Smooth muscle cell of the brain vasculature (primary cell): Measurements from ENCODE around the gene EML3.
A peak's percentile ranks its signal among the peaks of the same experiment; 100 is the strongest.
"Not testable (repeated sequence)": the region's sequence is repeated elsewhere in the genome, so short reads cannot be mapped to it uniquely, and the experiment has no call there.

Source experiments
- DNase-seq: peaks from one replicate; pipeline ENCODE4 v3.0.0-alpha.2; 2012; ENCODE audit warnings: low read depth, low spot score

The EML3 gene

DNA sequence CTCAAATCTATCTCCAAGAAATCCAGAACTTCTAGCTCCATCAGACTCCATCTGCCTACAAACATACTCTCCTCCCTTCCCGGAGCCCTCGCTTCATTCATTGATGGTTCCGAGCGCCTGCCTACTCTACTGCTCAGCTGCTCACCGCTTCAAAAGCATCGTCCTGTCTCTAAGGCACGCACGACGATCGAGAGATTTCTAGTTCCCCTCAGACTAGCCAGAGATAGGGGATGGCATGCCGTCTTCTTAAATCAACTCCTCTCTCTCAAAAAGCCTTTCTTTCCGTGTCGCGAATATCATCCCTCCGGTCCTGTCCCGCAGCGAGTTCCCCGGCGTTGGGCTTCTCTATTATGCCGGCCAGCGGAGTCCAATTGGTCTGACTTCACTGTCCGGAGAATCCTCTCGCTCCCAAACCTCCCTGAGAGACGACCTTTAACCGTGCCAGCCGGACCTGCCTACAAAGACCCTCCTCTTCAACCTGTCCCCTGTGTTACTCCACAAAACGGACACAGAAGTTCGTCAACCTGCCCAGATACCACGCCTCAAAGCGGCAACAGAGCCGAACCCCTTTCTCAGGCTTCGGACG lies 39.5 kb downstream of the EML3 start:
- DNase-seq = no peak

DNA sequence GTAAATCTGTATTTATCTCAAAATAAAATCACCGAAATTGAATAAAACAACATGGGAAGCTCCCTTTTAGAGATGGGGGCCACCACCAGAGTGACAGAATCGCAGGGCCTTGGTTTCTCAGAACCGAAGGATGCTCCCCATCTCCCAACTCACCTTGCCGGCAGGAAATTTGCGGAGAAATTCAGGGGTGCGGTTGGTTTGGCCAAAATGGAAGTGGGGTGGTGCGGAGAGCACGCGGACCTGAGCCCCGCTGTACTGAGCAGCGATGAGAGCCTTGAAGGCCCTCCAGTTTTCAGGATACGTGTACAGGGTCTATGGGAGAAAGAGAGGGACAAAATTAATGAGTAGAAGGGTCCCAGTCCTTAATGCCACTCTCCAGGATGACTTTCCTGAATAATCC lies 40.1 kb downstream of the EML3 start:
- DNase-seq = no peak

DNA sequence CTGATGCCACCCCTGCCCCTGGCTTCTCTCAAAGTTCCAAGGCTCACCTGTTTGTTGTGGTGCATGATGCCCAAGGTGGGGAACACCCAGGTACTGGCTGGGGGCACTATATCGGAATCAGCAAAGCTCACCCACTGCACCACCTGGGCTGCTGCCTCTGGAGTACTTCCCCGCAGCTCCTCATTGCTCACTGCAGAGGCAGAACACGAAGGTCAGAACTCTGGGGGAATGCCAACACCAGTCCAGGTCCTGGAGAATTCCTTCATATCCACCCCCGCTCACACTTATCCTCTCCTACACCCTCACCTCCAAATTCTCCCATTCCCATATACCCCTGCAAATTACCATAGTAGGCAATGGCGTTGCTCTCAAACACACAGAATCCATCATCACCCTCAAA lies 41.1 kb downstream of the EML3 start:
- DNase-seq = not testable (repeated sequence)

DNA sequence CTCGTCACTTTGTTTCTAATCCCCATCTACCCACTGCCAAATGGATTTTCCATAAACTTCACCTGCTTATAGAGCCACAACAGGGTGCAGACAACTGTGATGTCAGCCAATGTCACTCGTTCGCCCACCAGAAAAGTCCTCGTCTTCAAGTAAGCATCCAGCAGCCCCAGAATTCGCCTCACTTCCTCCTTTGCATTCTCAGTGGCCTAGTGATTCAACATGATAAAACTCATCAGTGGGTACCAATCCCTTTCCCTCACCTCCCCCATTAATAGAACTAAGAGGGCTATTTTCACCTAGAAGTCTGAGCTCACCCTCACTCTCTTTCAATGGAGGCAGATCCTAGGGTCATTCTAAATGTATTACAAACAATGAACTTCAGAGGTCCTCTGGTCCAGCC lies 41.7 kb downstream of the EML3 start:
- DNase-seq = not testable (repeated sequence)

DNA sequence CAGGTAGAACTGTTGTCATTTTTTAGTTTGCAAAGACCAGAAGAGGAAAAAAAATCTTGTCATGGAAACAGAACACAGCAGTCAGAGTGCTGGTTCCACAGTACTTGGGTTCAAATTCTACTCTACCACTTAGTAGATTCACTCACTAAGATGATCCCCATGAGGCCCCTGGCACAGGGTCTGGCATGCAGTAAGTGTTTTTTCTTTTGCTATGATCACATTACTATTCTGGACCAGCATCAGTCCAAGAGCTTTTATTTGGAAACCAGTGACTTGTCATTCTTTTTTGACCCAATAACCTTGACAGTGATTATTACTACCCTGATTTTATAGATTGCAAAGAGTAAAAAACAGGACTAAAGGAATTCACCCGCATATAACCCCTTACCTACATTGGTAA lies 43.0 kb downstream of the EML3 start:
- DNase-seq = no peak

DNA sequence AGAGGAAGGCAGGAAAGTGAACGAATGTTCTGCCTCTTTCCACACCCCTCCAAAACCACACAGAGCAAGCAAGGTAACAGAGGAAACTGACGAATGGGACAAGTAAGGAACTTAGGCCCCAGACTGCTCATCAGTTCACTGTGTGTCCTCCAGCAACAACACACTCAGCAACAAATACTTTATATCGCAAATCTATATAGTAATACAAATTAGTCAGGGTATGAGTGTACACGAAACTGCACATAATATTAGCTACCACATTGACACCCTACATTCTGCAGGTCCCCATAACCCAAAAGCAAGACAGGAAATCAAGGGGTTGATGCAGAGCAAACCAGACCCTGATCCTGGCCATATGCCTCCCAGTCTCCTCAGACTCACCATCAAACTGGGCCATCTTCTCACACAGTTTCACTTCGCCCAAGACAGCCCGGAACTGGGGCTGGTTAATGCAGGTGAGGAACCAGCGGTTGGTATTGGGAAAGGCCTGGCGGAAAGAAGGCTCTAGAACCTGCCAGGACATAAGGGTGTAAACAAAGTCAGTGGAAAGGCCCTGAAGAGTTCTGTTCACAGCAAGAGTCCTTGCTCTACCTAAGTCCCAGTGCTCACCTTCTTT lies 45.4 kb downstream of the EML3 start:
- DNase-seq = no peak

DNA sequence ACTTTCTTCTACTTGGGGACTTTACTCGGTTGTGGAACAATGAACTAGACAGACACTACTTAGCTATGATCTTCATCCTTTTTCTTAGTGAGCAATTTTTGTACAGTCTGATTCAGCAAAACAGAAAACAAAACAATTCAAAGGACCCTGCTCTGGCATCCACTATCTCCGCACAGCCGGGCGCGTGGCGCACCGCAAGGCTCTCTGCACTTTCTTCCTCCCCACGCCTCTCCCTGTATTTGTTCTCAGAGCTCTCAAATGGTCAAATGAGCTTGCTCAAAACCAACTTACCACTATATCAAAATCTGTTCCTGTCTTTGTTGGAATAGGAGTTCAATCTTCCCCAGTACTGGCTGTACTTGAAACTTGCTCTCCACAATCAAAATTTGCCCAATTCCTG lies 46.3 kb downstream of the EML3 start:
- DNase-seq = no peak

DNA sequence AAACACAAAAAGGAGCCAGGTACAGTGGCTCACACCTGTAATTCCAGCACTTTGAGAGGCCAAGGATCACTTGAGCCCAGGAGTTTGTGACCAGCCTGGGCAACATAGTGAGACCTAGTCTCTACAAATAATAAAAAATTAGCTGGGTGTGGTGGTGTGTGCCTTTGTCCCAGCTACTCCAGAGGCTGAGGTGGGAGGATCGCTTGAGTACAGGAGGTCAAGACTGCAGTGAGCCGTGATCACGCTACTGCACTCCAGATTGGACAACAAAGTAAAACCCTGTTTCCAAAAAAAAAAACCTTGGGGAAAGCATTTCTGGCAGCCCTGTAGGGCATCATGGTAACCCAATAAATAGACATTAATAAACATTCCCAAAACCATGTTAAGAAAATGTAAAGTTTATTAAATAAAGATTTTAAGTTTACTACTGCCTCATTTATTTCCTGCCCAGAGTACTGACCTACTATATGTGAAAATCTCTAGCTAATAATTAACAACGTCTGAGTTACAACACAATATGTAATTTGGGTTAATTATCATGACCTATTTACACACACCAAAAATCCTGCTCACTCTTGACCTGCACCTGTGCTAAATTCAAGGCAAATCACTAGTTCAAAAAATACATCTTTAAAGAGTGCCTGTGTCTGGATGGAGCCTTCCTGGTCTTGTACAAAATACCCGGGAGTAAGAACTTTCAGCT lies 47.3 kb downstream of the EML3 start:
- DNase-seq = no peak

DNA sequence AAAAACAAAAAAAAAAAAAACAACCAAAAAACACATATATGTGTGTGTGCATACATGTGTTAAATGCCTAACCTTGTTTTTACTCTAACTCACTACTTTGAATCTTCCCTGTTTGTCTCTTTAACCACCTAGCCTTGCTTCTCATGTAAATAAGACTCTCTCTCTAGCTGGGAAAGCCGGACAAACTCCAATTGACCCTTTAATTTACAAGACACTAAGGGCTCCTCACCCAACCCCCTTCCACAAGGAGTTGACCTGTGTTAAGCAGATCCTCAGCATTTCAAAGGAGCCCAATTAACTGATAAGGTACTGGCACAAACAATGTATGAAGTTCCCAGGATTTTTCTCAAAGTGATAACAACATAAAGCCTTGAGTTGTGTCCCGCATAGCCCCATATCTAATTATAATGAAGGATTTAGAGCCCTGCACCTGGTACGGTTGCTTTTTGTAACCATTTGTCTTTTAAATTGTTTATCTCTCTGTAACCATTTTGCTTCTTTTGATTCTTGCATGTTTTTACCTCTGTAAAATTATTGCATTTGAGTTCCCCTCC lies 50.8 kb downstream of the EML3 start:
- DNase-seq = not testable (repeated sequence)

DNA sequence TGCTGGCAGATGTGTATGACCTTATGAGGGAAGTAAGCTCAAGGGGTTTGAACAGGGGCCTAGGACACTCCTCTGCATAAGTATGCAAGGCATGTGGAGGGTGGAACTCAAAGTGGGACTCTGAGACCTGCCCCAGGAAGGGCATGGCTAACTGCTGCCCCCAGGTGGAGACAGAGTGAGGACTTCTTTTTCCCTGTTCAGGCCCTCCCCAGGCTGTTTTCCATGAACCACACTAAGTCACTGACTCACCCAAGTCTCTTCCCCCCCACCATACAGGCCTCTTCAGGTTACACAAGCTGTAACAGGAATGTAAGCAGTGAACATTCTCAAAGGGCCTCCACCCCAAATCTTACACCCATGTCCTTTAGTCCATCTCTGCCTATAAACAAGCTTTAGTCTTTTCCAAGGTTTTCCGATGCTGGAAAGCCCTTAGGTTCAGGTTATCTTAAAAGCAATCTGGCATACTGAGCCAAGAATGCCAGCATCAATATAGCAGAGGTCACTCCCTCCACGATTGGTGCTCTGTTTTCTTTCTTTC lies 51.9 kb downstream of the EML3 start:
- DNase-seq = peak; percentile 89

DNA sequence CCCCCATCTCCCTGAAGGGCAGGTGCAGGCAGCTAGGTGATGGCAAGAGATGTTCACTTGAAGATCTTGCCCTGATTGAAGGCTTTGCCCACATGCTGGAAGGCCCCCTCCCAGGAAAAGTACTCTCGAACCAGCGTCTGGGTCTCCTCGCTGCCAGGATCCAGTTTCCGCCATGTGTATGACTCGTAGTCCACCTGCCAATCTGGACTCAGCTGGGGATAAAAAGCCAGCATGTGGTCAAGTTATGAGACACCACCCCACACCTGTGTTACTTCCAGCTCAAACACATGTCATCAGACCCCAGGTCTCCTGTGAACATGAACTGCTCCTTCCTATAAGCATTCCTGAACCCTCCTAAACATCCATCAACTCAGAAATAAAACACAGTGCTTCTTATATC lies 52.9 kb downstream of the EML3 start:
- not testable (repeated sequence) for DNase-seq

DNA sequence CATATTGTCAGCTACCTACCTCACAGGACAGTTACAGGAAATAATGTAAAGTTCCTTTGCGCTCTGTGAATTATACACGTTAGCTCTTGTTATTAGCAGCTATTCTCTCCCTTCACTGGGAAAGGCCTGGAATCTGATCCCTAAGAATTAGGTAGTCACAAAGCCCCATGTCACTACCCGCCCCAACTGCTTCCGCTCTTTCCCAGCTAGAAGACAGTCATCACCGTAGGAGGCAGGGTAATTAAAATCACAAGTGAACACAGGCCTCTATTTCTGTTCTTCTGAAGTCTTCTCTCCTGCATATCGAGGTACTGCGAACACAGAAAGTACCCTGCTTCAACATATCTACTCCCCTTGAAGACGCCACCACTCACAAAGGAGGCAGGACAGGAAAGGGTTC lies 53.4 kb downstream of the EML3 start:
- no peak for DNase-seq

DNA sequence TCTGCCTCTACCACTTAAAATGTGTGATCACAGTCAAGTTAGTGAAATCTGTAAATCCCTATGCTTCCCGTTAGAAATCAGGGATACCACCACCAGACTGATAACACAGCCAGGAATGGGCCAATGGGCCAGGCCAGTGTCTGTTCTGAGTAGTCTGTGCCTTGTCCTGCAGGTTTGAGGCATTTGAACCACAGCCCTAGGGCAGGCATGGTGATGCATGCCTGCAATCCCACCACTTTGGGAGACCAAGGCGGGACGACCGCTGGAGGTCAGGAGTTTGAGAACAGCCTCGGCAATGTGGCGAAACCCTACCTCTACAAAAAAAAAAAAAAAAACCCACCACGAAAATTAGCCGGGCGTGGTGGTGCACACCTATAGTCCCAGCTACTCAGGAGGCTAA lies 53.9 kb downstream of the EML3 start:
- no peak for DNase-seq

DNA sequence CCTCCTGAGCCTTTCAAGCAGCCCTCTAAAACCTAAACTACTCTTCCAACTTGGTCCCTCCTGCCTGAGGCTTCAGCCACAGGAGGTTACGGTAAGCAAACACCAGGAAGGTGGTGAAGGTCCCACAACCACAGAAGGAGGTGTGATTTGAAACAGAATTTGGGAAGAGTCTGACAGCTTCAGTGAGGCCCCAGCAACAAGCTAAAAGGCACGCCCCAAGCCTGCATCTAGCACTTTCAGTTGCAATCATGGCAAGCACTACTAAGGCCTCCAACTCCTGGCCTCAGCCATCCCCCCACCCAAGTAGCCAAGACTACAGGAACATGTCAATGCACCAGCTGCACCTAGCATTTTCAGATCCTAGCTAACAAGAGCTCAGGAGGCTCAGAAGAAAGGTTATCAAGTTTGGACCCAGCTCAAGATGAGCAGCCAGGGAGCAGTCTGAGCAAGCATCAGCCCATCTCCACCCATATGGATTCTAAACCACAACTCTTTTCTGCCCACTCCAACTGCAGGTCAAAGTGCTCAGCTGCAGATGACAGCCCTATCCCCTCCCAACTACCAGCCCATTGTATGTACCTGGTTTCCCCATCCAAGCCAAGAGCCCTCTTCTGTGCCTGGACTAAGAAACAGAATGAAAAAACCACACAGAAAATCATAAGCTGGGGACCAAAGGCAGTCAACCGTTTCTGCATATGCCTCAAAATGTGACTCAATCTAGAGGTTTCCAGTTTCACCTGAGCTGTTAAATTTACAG lies 55.5 kb downstream of the EML3 start:
- no peak for DNase-seq

DNA sequence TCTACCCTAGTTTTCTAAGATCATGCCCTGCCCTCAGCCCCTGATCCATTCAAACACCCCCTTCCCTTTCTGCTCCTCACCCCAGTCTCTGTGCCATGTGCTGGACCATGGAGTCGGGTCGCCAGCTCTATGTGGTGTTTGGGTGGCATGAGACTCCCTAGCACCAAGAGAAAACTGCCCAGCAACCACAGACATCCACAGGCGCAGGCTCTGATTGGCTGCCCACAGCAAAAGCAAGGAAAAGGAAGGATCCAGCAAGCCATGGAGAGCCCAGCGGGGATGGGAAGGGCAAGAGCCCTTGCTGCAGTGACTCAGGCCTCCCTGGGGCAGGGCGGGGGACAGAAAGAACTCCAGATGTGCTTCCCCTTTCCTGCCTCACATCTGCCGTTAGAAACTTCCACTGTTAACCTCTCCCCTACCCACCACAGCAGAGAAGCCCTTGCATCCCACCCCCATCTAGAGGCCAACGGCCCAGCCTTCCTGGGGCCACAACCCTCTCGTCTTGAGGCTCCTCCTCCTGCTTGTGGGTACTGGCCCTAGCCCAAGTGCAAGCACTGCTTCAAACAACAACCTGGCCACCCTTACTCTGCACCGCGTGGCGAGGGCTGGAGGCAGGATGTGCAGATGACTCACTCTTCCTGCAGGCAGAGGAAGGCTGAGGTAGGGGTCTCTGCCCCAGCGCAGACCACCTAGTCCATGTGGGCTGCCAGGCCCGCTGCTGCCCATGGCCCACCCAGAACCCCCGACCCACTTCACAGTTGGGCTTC lies 56.3 kb downstream of the EML3 start:
- peak; percentile 97 for DNase-seq

DNA sequence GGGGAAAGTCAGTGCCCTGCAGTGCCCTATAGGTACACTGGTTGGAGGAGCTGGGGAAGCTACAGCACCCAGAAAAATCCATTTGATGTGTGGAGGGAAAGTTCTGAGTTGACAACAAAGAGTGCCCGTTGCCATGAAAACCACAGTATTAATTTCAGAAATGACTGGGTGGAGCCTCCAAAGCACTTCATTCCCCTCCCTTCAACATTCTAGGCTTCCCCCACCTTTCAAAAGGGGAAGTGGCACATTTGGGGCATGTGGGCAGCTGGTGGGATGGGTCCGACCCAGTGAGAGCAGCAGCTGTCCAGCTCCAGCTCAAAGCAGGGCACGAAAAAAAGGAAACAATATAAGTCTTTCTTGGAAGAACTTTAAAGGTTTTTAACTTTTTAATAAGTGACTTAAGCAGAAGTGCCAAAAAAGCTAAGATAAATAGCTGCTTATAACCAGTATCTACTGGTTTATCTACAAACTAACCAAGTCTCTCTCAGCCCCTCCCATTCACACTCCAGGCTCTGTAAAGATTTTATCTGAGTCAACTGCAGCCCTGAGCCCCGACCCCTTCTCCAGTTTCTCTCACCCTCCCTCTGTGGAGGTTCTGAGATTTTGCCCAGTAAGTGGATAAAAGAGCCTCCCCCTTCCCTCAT lies 57.0 kb downstream of the EML3 start:
- DNase-seq = no peak

DNA sequence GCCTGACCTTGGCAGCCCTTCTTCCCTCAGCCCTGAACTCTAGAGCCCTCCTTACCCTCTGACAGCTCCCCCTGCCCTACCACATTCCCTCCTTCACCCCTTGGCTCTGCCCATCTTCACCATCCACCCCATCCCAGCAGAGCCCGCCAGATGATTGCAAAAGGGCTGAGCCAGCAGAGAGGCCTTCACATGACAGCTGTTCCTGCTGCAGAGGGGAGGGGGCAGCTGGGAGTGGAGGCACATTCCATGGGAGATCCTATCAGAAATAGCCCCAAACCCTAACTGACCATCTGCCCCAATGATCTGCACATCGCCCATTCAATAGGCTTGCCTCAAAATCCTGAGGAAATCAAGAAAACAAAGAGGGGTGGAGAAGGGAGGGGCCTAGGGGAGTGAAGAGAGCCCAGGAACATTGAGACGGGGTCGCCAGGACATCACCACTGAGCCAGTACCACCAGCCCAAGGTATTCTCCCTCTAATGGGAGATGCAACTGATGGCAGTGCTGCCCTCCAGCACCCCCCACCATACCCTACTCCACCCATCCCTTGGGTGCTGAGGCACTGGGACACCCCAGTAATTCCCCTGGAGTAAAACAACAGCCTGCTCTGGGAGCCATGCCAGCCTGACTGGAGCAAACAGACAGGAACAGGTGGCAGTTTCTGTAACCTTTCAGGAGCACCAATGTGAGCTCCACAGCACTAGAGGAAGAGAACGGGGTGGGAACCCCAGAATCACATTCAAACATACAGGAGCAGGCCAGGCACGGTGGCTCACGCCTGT lies 58.0 kb downstream of the EML3 start:
- DNase-seq = no peak

DNA sequence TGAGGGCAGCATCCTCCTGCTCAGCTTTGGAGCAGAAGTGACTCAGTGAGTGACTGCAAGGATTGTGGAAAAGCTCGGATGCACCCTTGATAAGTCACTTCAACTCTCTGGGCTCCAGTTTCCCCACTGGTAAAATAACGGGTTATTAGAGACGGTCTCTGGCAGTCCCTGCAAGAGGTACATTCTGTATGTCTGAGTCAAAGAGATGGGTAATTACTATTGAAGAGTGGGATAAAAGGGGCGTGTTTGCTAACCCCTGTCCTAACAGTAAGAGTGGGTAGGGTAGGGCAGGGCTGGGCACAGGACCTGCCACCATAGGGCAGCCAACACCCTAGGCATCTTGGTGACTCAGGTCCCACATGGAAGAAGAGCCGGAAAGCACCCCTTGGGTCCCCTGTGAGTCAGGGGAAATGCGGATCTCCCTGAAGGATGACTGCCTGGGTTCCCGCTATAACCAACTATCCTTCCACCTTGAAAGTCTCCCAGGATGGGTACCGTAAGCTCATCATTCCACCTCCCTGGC lies 58.7 kb downstream of the EML3 start:
- no peak for DNase-seq

DNA sequence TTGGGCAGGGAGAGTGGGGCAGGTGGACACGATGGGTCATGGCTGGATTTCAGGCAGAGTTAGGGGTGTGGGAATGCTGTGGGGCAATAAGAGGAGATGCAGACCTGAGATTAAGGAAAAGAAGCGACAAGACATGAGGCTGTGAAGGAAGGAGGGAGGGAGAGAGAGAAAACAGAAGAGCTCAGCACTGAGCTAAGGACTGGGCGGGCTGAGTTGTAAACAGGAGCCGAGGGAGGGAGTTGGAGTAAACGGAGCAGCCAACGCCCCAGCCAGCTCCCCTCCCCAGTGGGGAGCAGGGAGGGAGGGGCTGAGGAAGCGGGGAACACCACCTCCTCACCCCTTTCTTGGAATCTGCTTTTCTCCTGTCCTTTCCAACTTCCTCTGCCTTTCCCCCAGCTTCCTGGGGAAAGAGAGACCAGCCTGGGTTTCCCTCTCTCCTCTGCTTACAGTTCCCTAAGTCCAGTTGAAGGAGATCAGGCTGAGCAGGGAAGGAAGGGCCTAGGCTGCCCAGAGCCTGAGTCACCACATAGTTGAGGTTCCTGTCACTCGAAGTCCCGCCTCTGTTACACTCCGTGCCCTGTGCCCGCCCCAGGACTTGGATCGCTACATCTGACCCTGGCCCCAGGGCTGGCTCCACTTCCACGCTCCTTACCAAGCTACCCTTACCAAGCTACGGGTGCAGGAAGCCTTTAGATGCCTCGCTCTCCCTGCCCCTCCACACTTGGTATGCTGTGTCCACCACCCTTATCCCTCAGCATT lies 59.3 kb downstream of the EML3 start:
- no peak for DNase-seq
